Mesodermal cell (in vitro differentiated cells): ENCODE measurements around the gene CAMSAP2.
A peak's percentile ranks its signal among the peaks of the same experiment; 100 is the strongest.

Source experiments
- H3K27ac ChIP-seq: 2 replicates; pipeline ENCODE4 v1.7.0; 2013; ENCODE audit warnings: mild to moderate bottlenecking, low read depth, low read length, moderate library complexity; ENCODE audit not compliant: severe bottlenecking
- H3K36me3 ChIP-seq: 2 replicates; pipeline ENCODE4 v1.7.1; 2013; ENCODE audit warnings: mild to moderate bottlenecking, low read length, moderate library complexity; ENCODE audit not compliant: control insufficient read depth, insufficient read depth
- H3K4me1 ChIP-seq: one replicate; pipeline ENCODE4 v1.7.1; 2013; ENCODE audit warnings: mild to moderate bottlenecking, low read length; ENCODE audit not compliant: insufficient read depth, control insufficient read depth, poor library complexity, severe bottlenecking
- H3K4me3 ChIP-seq: 2 replicates; pipeline ENCODE4 v1.7.0; 2013; ENCODE audit warnings: low read length, control low read depth, mild to moderate bottlenecking; ENCODE audit not compliant: insufficient read depth, poor library complexity, severe bottlenecking; ENCODE audit errors: extremely low read depth
- H3K9me3 ChIP-seq: 2 replicates; pipeline ENCODE4 v1.7.1; 2013; ENCODE audit warnings: mild to moderate bottlenecking, low read length, moderate library complexity; ENCODE audit not compliant: control insufficient read depth
- WGBS, 2 experiments: methylation state at CpG; one replicate each; pipeline ENCODE4 v1.1.5; 2013; ENCODE audit warnings: missing lambda C conversion rate in 2 of 2; ENCODE audit not compliant: insufficient coverage in 2 of 2; 5-methylcytosine and 5-hydroxymethylcytosine counted together

The CAMSAP2 gene

DNA sequence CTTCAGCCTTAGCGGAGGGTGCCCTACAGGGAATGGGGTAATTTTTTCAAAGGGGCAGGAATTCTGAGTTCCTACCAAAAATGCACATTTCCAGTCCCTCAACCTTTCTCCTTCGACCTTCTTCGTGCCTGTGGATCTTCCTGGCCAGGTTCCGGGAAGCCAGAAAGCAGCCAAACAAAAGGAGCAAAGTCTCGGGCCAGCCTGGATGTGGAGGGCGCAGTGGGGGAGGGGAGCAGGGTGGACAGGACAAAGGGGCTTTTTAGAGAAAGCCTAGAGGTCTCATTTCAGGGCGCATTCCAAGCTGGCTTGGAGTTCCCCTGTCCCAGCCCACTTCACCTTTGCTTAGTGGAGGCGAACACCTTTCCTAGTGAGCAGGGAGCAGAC lies 153.1 kb downstream of the CAMSAP2 start:
- no peaks in the 10 kb centered on the region for H3K9me3 ChIP-seq
- H3K4me3 ChIP-seq: peak overlapping the region; percentile 87
- peaks cover 47% of the 10 kb centered on the region for H3K4me1 ChIP-seq
- 0% methylated on average over 4 of the region's 8 CpGs; no CpG with 5 or more reads in 1 of the 2 experiments for WGBS, 2 experiments
- H3K36me3 ChIP-seq: no peaks in the 10 kb centered on the region
- peak overlapping the region; percentile 100 for H3K27ac ChIP-seq

- Histone ChIP-seq H3K4me3 (peak overlapping the region; percentile 87), H3K27ac (peak overlapping the region; percentile 100), H3K9me3 (no peaks in the 10 kb centered on the region), H3K4me1 (peaks cover 47% of the 10 kb centered on the region), H3K36me3 (no peaks in the 10 kb centered on the region)
- 16% methylated on average over 3 of the region's 4 CpGs; no CpG with 5 or more reads in 1 of the 2 experiments for WGBS, 2 experiments
These were observed 153.9 kb downstream of the CAMSAP2 start for GRCh38 chr1:200892546-200892945.

- H3K36me3 ChIP-seq: no peaks in the 10 kb centered on the region
- H3K4me1 ChIP-seq: peaks cover 51% of the 10 kb centered on the region
- no peak overlapping the region for H3K27ac ChIP-seq
- H3K9me3 ChIP-seq: no peaks in the 10 kb centered on the region
- peak overlapping the region; percentile 87 for H3K4me3 ChIP-seq
These were observed 154.3 kb downstream of the CAMSAP2 start for GRCh38 chr1:200892958-200893357.

DNA sequence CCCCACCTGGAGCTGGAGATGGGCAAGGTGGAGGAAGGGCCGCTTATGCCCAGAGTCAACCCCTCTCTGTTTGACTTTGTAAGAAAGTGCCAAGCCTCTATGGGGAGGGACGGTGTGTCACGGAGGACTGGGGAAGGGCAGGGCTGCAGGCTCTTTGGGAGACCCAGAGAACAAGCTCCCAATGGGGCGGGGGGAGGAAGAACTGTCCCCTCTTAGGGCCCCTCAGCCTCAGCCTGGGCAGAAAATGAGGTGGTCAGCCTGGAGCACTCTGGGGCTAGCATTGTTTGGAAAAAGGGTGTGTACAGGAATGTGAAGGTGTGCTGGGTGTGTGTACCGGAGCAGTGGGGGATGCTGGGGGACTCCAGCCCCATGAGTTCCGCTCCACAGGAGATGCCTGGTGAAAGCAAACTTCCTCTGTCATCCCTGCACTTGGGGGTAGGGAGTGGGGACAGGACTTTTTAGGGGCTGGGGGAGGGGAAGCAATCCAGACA lies 154.8 kb downstream of the CAMSAP2 start:
- Histone ChIP-seq H3K4me3 (peak overlapping the region; percentile 87), H3K27ac (no peak overlapping the region), H3K36me3 (no peaks in the 10 kb centered on the region), H3K4me1 (peaks cover 51% of the 10 kb centered on the region), H3K9me3 (no peaks in the 10 kb centered on the region)
- WGBS, 2 experiments: 15 to 56% methylated on average over 3 of the region's 6 CpGs

DNA sequence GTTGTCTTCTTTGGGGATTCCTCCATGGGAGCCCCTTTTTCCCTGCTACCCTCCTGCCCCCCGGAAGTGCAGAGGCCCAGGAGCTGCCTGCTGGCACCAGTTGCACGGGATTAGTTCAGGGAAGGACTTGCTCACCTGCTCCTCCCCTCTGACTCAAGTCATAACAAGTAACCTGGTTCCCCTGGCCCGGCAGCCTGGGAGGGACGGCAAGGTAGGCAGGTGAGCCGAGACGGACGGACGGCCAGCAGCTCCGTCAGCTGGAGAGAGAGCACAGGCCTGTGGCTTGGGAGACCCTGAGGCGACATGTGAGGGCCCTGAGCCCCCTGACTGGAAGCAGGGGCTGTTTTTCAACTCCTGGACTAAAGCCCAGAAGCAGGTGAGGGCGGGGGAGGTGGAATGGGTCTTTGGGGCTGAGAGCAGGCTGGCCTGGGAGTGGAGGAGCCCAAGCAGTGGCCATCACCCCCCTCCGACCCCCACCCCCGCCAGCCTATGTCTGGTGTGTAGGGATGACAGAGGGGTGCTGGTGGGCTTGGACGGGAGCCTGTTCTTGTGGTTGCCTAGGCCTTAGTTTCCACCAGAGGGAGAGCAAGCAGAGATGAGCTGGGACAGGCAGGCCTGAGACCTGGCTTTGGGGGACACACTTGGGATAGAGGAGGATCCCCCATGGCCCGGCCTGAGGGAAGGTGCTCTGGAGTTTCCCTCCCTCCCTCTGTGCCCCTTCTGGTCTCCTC lies 156.2 kb downstream of the CAMSAP2 start, which contains the start of gene INAVA:
Gene INAVA (plus strand): TSS at position 189 of the 731 bp plus-strand sequence. CDS start 3,501 bp downstream, outside the sequence.
- H3K36me3 ChIP-seq: peaks cover 12% of the 10 kb centered on the region

DNA sequence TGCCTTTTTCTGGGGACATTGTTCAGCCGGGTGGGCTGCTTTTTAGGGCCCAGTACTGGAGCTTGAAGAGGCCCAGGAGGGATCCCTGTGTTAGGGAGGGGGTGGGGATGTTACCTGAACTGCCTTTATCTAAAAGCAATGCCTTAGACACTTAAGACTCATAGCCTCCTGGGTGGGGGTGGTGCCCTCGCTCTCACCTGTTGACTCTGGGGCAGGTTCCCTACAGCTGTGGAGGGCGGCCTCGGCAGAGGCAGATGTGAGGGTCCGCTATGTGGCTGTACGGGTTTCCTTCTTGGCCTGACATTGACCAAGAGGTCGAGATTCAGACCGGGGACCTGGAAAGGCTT lies 156.7 kb downstream of the CAMSAP2 start:
- no peak overlapping the region for H3K4me3 ChIP-seq
- peaks cover 47% of the 10 kb centered on the region for H3K4me1 ChIP-seq
- 88 to 93% methylated on average over 7 of the region's 8 CpGs for WGBS, 2 experiments
- peaks cover 17% of the 10 kb centered on the region for H3K36me3 ChIP-seq
- H3K9me3 ChIP-seq: no peaks in the 10 kb centered on the region
- no peak overlapping the region for H3K27ac ChIP-seq

More for the DNA sequence above, 156.2 kb downstream of the CAMSAP2 start, which contains the start of gene INAVA:
- Histone ChIP-seq H3K4me1 (peaks cover 47% of the 10 kb centered on the region), H3K27ac (no peak within 1 kb of the TSS), H3K9me3 (no peaks in the 10 kb centered on the region), H3K4me3 (no peak within 1 kb of the TSS)
- 88 to 94% methylated on average over 13 to 14 of the region's 15 CpGs for WGBS, 2 experiments

GRCh38 chr1:200895801-200896530 lies 157.3 kb downstream of the CAMSAP2 start:
- Histone ChIP-seq H3K27ac (no peak overlapping the region), H3K9me3 (no peaks in the 10 kb centered on the region), H3K4me3 (no peak overlapping the region), H3K36me3 (peaks cover 22% of the 10 kb centered on the region), H3K4me1 (peaks cover 47% of the 10 kb centered on the region)
- WGBS, 2 experiments: 79 to 83% methylated on average over 3 to 7 of the region's 9 CpGs

DNA sequence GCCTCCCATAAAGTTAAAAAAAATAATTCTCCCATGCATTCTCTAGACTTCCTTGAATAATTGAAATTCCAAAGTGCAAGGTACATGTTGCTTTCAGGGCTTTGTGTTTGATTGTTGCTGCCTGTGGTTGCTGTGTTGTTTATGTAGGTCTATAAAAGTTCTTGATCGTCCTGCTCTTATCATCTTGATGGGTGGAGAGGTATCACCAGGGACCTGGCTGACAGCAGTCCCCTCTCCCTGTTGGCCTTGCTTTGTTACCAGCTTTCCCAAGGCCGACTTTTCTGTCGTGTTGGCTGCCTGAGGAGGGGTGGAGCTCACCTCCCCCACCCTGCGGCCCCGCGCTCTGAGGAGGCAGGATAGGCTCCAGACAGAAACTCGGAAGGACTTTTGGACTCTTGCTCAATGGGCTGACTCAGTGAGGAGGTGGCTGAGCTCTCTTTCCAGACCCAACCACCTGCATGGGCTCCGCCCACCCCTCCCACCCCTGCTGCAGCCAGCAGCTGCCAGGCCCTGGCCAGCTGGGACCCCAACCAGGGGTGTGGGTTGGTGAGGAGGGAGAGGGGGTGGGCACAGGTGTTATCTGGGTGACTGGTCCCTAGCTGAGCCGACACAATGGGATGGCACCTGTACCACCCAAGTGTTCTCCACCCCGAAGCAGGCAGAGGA lies 158.0 kb downstream of the CAMSAP2 start:
- Histone ChIP-seq H3K4me1 (peaks cover 47% of the 10 kb centered on the region), H3K27ac (no peak overlapping the region), H3K9me3 (no peaks in the 10 kb centered on the region), H3K36me3 (peaks cover 29% of the 10 kb centered on the region), H3K4me3 (no peak overlapping the region)
- 68 to 78% methylated on average over 3 to 8 of the region's 10 CpGs for WGBS, 2 experiments

GRCh38 chr1:200897259-200897658 lies 158.6 kb downstream of the CAMSAP2 start:
- Histone ChIP-seq H3K4me3 (no peak overlapping the region), H3K9me3 (no peaks in the 10 kb centered on the region), H3K27ac (no peak overlapping the region), H3K36me3 (peaks cover 35% of the 10 kb centered on the region), H3K4me1 (peaks cover 47% of the 10 kb centered on the region)
- WGBS, 2 experiments: 80 to 90% methylated on average over 1 to 5 of the region's 5 CpGs

DNA sequence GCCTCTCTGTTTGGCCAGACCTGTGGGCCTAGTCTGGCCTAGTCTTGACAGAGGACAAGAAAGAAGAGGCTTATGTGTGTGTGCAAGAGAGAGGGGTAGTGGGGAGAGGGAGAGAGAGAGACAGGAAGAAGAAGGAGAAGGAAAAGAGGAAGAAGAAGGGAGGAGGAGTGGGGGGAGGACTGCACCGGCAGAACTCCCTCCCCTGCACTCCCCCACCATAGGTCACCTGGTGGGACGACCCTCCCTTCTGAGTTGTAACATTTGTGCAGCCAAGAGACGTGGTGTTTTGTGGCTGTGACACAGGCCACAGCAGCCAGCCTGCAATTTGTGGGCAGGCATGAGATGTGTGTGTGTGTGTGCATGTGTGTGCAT lies 160.3 kb downstream of the CAMSAP2 start:
- WGBS, 2 experiments: 93% methylated on average over 2 of the region's 3 CpGs; no CpG with 5 or more reads in 1 of the 2 experiments
- no peak overlapping the region for H3K4me3 ChIP-seq
- H3K9me3 ChIP-seq: no peaks in the 10 kb centered on the region
- no peak overlapping the region for H3K27ac ChIP-seq
- H3K36me3 ChIP-seq: peaks cover 44% of the 10 kb centered on the region
- peaks cover 31% of the 10 kb centered on the region for H3K4me1 ChIP-seq
